Stimulated activated CD4-positive, alpha-beta T cell treated with anti-CD3 and anti-CD28 coated beads, Interleukin-4, amount 100 ng/mL, for 4 hours (primary cell): ENCODE data around the gene GOLGA5.

Source experiments
- DNase-seq, 2 experiments: peaks; one replicate each; pipeline ENCODE4 v3.0.0-alpha.2; 2020

Gene GOLGA5

DNA sequence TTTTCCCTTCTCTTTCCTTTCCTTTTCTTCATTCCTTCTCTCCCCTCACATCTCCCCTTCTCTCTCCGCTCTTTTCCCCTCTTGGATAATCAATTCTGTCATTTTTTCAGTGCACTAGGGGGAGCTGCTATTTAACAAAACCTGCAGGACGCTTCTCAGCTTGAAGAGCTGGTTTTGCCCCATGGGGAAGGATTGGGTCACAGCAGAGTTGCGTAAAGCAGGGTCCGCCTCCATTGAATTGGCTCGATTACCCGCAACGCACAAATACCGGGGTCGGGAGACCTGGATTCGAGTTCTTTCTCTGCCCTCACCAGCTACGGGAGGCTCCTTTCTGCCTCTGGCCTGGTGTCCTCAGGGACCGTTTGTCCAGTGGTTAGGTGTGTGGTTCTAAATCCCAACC, 86.7 kb downstream of the GOLGA5 start:
- DNase-seq: no peak

DNA sequence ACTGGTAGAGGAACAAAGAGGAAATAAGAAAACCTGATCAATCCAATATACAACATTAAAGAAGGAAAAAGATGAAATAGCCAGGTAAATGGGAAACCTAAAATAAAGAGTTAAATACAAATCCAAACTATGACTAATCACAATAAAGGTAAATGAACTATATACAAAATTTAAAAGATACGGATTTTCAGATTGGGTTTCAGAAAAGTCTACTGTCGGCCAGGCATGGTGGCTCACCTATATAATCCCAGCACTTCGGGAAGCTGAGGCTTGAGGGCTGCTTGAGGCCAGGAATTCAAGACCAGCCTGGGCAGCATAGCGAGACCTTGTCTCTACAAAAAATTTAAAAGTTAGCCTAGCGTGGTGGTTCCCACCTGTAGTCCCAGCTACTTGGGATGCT, 89.0 kb downstream of the GOLGA5 start:
- no peak for DNase-seq

DNA sequence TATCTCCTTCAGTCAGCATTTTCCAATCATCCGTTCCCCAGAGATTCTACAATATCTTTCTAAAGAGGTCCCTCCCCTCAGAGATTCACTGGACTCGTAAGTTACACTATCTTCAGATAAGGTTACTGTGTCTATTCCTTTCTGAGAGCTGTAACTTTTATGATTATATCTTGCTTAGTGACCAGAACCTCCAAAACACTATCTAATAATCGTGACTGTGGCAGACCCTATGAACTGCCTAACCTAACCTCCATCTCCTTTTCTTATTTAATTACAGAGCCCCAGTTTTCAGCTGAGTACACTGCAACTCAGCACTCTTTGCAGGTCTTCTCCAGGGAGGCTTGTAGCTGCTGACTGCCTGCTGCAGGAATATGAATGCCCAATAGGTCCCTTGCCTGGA, 90.3 kb downstream of the GOLGA5 start:
- no peak for DNase-seq

DNA sequence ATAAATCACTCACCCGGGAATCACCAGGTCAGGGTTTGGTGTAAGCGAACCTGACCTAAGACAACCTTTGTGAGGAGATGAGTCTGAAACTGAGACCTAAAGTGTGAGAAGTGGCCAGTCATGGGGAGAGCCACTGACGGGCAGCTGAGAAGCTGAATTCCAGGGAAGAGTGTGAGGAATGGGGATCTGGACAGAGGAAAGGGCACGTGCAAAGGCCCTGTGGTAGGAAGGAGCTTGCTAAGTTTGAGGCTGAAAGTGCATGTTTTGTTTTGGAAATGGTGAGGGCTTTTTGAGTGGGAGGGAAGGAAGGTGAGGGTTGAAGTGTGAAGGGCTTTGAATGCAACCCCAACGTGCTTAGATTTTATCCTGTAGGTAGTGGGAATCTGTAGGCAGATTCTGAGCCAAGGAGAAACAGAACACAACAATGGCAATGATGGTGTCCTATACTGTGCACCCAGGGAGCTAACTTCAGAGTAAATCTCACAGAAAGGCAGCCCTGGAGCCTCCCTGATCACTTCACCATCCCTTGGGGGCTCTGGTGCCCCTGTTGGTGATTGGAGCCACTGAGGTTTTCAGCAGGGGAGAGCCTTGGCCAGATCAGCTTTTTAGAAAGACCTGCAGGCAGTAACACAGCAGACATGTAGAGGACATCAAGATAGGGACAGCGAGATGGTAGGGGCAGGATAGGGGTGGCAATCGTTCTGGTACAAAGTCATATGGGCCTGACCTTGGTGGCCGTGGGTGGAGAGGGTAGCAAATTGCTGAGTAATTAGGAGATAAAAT, 91.4 kb downstream of the GOLGA5 start:
- DNase-seq: no peak

DNA sequence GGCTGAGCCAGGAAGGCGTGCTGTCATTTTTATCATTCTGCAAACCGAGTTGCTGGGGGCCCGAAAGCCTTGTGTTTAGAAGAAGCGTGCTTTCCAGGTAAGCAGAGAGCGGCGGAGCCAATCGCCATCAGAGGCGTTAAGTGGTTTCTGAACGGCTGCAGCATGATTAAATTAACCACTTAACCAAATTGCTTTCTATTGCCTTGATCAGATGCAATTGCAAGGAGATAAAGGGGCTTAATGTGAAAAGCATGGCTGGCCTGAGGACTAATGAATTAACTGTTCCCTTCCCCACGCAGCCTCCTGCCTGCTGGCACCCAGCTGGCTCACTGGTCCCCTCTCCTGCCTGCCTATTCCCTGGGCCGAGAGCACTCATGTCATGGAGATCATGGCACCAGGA, 92.2 kb downstream of the GOLGA5 start:
- no peak for DNase-seq

DNA sequence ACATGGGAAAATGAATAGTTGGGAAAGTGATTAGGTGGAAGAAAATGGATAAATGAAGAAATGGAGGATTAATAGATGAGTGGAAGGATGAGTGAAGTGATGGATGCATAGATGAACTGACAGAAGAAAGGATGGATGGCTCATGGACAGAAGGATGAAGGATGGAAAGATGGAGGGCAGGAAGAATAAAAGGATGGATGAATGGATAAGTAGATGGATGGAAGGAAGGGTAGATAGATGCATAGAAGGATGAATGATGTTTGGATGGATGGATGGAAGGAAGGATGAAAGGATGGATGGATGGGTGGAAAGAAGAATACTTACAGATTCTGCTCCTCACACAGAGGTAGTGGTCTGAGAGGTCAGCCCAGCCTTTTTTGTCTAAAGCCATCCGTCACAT, 93.1 kb downstream of the GOLGA5 start:
- no peak for DNase-seq

DNA sequence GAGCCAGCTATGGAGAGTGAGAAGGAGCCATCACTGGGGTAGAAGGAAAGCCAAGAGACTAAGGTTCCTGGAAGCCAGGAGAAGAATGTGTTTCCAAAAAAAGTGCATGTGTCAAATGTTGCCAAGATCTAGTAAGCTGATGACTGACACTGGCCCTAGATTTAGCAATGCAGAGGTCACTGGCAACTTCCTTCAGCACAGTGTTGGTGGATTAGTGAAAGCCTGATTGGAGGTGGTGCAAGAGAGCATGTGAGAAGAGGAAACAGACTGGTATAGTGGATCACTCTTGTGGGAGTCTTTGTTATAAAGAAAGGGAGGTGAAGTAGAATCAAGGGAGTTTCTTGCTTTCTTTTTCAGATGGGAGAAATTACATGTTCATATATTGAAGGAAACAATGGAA, 94.8 kb downstream of the GOLGA5 start:
- DNase-seq: no peak
